H7 (cell line): Measurements from ENCODE around the gene SORCS2. TPM values are rescaled to one million over a fixed set of nuclear protein-coding genes. Genes with fewer than 3 reads are reported as not detected.
A peak's percentile ranks its signal among the peaks of the same experiment; 100 is the strongest.

Experiments
- DNase-seq: peaks from one replicate; pipeline ENCODE4 v3.0.0; 2012
- H3K27me3 ChIP-seq: 2 replicates; pipeline ENCODE4 v1.6.0; 2011; ENCODE audit warnings: mild to moderate bottlenecking, low read length; ENCODE audit not compliant: control insufficient read depth, insufficient read depth
- H3K36me3 ChIP-seq: replicated peaks from 2 replicates; pipeline ENCODE4 v1.5.1; 2011; ENCODE audit warnings: low read length; ENCODE audit not compliant: control insufficient read depth, insufficient read depth
- H3K4me3 ChIP-seq: 2 replicates; pipeline ENCODE4 v1.5.1; 2011; ENCODE audit warnings: low read depth, mild to moderate bottlenecking, control low read depth, low read length, moderate library complexity; ENCODE audit not compliant: insufficient read depth
- total RNA-seq: library from RNA; depleted of rRNA; stranded (reverse); fragments of >200 nt; shearing (Covaris generic); gene quantifications from 2 replicates; pipeline ENCODE4 v1.2.3, GENCODE V29; 2014

The SORCS2 gene
- total RNA-seq, 1 experiment from 2014 or later = 2.0 TPM

GRCh38 chr4:7693711-7694110 is 501.4 kb downstream of the SORCS2 start:
- Histone ChIP-seq H3K4me3 (no peak overlapping the region), H3K36me3 (no peaks in the 10 kb centered on the region), H3K27me3 (no peaks in the 10 kb centered on the region)
- DNase-seq = peak; percentile 39

GRCh38 chr4:7694324-7694723 is 502.0 kb downstream of the SORCS2 start:
- DNase-seq = no peak
- H3K27me3 ChIP-seq = no peaks in the 10 kb centered on the region
- no peaks in the 10 kb centered on the region for H3K36me3 ChIP-seq
- H3K4me3 ChIP-seq = no peak overlapping the region

GRCh38 chr4:7697343-7697742 is 505.0 kb downstream of the SORCS2 start:
- no peak for DNase-seq
- Histone ChIP-seq H3K4me3 (no peak overlapping the region), H3K36me3 (no peaks in the 10 kb centered on the region), H3K27me3 (no peaks in the 10 kb centered on the region)

GRCh38 chr4:7697821-7698220 is 505.5 kb downstream of the SORCS2 start:
- no peak overlapping the region for H3K4me3 ChIP-seq
- H3K27me3 ChIP-seq = no peaks in the 10 kb centered on the region
- H3K36me3 ChIP-seq = no peaks in the 10 kb centered on the region
- DNase-seq = no peak

- Histone ChIP-seq H3K27me3 (no peaks in the 10 kb centered on the region), H3K4me3 (no peak overlapping the region), H3K36me3 (no peaks in the 10 kb centered on the region)
- DNase-seq = peak; percentile 87
Observed at GRCh38 chr4:7698584-7698983, 506.2 kb downstream of the SORCS2 start.

- peak; percentile 74 for DNase-seq
- Histone ChIP-seq H3K4me3 (no peak overlapping the region), H3K36me3 (no peaks in the 10 kb centered on the region), H3K27me3 (no peaks in the 10 kb centered on the region)
Observed at GRCh38 chr4:7699031-7699430, 506.7 kb downstream of the SORCS2 start.

- Histone ChIP-seq H3K36me3 (no peaks in the 10 kb centered on the region), H3K27me3 (no peaks in the 10 kb centered on the region), H3K4me3 (no peak overlapping the region)
Observed at GRCh38 chr4:7699825-7700224, 507.5 kb downstream of the SORCS2 start.

GRCh38 chr4:7700665-7701064 is 508.3 kb downstream of the SORCS2 start:
- no peak overlapping the region for H3K4me3 ChIP-seq
- no peaks in the 10 kb centered on the region for H3K27me3 ChIP-seq
- no peaks in the 10 kb centered on the region for H3K36me3 ChIP-seq
- no peak for DNase-seq

More at GRCh38 chr4:7699825-7700224, 507.5 kb downstream of the SORCS2 start:
- no peak for DNase-seq

- H3K36me3 ChIP-seq = no peaks in the 10 kb centered on the region
- DNase-seq = no peak
- no peak overlapping the region for H3K4me3 ChIP-seq
- no peaks in the 10 kb centered on the region for H3K27me3 ChIP-seq
Observed at GRCh38 chr4:7701866-7702649, 509.7 kb downstream of the SORCS2 start.

- H3K27me3 ChIP-seq = no peaks in the 10 kb centered on the region
- DNase-seq = no peak
- no peak overlapping the region for H3K4me3 ChIP-seq
- H3K36me3 ChIP-seq = no peaks in the 10 kb centered on the region
Observed at GRCh38 chr4:7703688-7704087, 511.4 kb downstream of the SORCS2 start.

GRCh38 chr4:7704091-7704490 is 511.8 kb downstream of the SORCS2 start:
- Histone ChIP-seq H3K27me3 (no peaks in the 10 kb centered on the region), H3K4me3 (no peak overlapping the region), H3K36me3 (no peaks in the 10 kb centered on the region)
- no peak for DNase-seq

GRCh38 chr4:7704625-7705024 is 512.3 kb downstream of the SORCS2 start:
- no peak for DNase-seq
- no peaks in the 10 kb centered on the region for H3K27me3 ChIP-seq
- H3K36me3 ChIP-seq = no peaks in the 10 kb centered on the region
- H3K4me3 ChIP-seq = no peak overlapping the region

GRCh38 chr4:7705062-7705461 is 512.7 kb downstream of the SORCS2 start:
- DNase-seq = peak; percentile 82
- no peaks in the 10 kb centered on the region for H3K27me3 ChIP-seq
- no peaks in the 10 kb centered on the region for H3K36me3 ChIP-seq

GRCh38 chr4:7705593-7705992 is 513.3 kb downstream of the SORCS2 start:
- Histone ChIP-seq H3K4me3 (no peak overlapping the region), H3K36me3 (no peaks in the 10 kb centered on the region), H3K27me3 (no peaks in the 10 kb centered on the region)
- DNase-seq = no peak

More at GRCh38 chr4:7705062-7705461, 512.7 kb downstream of the SORCS2 start:
- no peak overlapping the region for H3K4me3 ChIP-seq

- Histone ChIP-seq H3K27me3 (no peaks in the 10 kb centered on the region), H3K36me3 (no peaks in the 10 kb centered on the region), H3K4me3 (no peak overlapping the region)
- DNase-seq = no peak
Observed at GRCh38 chr4:7708238-7708637, 515.9 kb downstream of the SORCS2 start.
